K562 (cell line): ENCODE data around the gene PDZRN3. TPM values are rescaled to one million over a fixed set of nuclear protein-coding genes. Genes with fewer than 3 reads are reported as not detected.

ENCODE experiments used
- CHD7 ChIP-seq: fragments of 200-600 bp; sonication (generic); IDR thresholded peaks from one replicate; pipeline ENCODE4 v1.6.1; 2012; ENCODE audit warnings: mild to moderate bottlenecking, low read depth, low read length, inconsistent platforms
- HMBOX1 ChIP-seq: sonication (generic); IDR thresholded peaks from 2 replicates; pipeline ENCODE4 v1.6.1; 2016
- SIN3B ChIP-seq: fragments of 450-650 bp; IDR thresholded peaks from 2 replicates; pipeline ENCODE4 v1.6.1; 2017; ENCODE audit warnings: low read depth, mild to moderate bottlenecking, moderate library complexity
- polyA plus RNA-seq, 8 experiments: library from polyadenylated mRNA; depleted of rRNA in 4 of 8; stranded (reverse) in 5 of 8; unstranded in 3 of 8; fragments of >200 nt; fragmentation: Nextera tagmentation in 2 of 8; fragmentation: Illumina TruSeq in 1 of 8; extraction: Ambion mirVana in 2 of 8; extraction: Trizol in 1 of 8; gene quantifications; 2 replicates each; pipeline versions ENCODE4 v1.2.1 to v1.2.3, GENCODE V29; 2011 to 2014; ENCODE audit warnings: inconsistent platforms in 1 of 8, missing spikeins in 1 of 8
- total RNA-seq, 7 experiments: library from RNA; depleted of rRNA in 6 of 7; stranded (reverse); fragments of >200 nt in 6 of 7; fragmentation: Illumina TruSeq in 2 of 7; extraction: Trizol in 2 of 7; gene quantifications; 2 replicates each; pipeline versions ENCODE4 v1.2.1 to v1.2.3, GENCODE V29; 2011 to 2021; ENCODE audit warnings: low replicate concordance in 1 of 7

Gene PDZRN3
- total and polyA plus RNA-seq, 9 of the 15 experiments (the other 6 are each of a cell fraction or from before 2014, with no cell fraction given): 0.16 TPM; not detected in 8

GRCh38 chr3:73350996-73351395 lies 273.7 kb downstream of the PDZRN3 start (continued):
- TF ChIP-seq CHD7 (no peak), HMBOX1 (no peak), SIN3B (no peak)
- TF ChIP-seq, all 486 proteins: peak for 0
